Stomach (tissue), 4 donors: ENCODE data around the gene KIAA0232.

Source experiments
- POLR2A ChIP-seq, 4 donors: fragments of 450-650 bp; IDR thresholded peaks; one replicate each; pipeline ENCODE4 v1.6.1; 2016; ENCODE audit warnings: antibody characterized with exemption in 4 of 4, control low read depth in 2 of 4, mild to moderate bottlenecking in 1 of 4, moderate library complexity in 1 of 4
- POLR2AphosphoS5 ChIP-seq, 3 donors: sonication (generic); formaldehyde crosslinking; IDR thresholded peaks; one replicate each; pipeline ENCODE4 v1.6.1; 2016; ENCODE audit warnings: antibody characterized with exemption in 3 of 3

GRCh38 chr4:6851431-6851830 is 68.9 kb downstream of the KIAA0232 start:
- no peak for TF ChIP-seq POLR2A (IDR thresholded peaks at IDR 0.05)
- no peak for TF ChIP-seq POLR2AphosphoS5 (IDR thresholded peaks at IDR 0.05)
